GM18511 (cell line): ENCODE measurements around the gene SFT2D1.
"Not testable (repeated sequence)": the region's sequence is repeated elsewhere in the genome, so short reads cannot be mapped to it uniquely, and the experiment has no call there.

Experiments used
- ATAC-seq: cut with Tn5 transposase; IDR thresholded peaks from one replicate; pipeline ENCODE4 v1.9.1; 2021; ENCODE audit warnings: mild to moderate bottlenecking, moderate library complexity; ENCODE audit not compliant: unreplicated experiment

SFT2D1 gene

DNA sequence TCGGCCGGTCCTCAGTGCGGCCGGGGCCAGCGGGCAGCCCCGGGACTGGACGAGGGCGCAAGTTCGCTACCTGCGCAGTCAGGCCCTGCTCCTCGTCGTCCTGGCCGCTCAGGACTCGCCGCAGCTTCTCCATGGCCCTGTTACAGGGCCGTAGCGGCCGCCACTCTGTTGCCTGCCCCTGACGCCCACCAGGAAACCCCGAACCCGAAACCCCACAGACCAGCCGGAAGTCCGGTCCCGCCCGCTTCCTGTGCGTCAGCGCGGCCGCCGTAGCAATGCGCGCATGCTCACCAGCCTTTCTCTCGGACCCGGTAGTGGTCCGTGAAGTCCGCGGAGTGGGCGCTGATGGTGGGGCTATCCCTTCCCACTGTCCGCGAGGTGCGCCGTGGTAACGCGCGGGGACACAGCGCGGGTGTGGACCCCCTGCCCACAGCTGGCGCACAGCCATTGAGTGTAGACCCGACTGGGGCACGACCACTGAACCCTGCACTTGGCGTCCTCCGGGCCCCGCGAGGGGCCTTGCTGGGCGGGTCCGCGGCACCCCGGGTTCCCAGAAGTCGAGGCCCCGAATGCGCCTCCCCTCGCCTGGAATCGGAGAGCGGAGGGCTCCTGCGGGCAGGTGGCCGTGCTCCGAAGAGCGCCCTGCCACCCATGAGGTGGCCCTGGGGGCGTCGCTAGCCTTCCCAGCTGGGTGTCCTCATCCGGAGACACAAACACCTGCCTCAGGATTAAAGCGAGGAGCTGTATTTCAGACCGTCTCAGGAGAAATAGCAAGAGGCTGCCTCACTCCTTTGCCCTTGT, at the start of gene SFT2D1:
SFT2D1 (minus strand) TSS at position 197 of the 801 bp plus-strand sequence; CDS start at position 133, 64 bp downstream.
- ATAC-seq, result peak; percentile 91

DNA sequence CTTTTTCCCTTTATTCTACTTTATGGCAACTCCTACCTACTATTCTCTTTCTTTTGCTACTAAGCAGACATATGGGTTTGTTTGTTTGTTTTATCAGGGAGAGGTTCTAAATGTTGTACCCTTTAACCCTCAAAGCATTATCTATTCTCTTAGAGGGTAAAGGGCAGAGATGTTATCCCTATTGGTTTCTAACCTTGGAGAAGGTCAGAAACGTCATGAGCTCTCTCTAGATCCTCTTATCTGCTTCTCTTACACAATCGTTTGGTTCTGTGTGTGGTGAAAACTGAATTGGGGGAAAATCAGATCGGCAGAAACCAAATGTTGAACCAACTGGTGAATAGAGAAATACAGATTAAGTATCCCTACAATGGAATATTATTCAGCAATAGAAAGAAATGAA, 46.8 kb upstream of the SFT2D1 start:
- ATAC-seq, result no peak

DNA sequence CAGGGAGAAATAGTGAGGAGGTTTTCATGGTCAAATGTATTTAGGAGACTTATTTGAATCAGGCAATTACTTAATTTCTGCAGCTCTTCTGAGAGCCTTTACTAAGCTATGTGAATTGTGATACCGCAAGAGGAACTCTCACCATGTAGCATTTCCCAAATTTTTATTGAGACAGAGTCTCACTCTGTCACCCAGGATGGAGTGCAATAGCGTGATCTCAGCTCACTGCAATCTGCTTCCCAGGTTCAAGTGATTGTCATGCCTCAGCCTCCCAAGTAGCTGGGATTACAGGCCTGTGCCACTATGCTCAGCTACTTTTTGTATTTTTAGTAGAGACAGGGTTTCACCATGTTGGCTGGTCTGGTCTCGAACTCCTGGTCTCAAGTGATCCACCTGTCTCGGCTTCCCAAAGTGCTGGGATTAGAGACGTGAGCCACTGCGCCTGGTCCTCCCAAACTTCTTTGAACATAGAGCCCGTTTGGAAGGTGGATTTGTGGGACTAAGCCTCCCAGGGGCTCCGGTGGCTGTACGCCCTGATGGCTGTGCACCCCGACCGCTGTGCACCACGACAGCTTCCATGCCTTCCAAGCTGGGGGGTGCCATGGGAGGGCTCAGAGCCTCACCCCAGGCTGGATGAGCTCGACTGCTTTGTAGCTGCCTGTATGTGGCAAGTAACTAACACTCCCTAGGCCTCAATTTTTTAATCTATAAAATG, 46.1 kb upstream of the SFT2D1 start:
- ATAC-seq, result no peak

DNA sequence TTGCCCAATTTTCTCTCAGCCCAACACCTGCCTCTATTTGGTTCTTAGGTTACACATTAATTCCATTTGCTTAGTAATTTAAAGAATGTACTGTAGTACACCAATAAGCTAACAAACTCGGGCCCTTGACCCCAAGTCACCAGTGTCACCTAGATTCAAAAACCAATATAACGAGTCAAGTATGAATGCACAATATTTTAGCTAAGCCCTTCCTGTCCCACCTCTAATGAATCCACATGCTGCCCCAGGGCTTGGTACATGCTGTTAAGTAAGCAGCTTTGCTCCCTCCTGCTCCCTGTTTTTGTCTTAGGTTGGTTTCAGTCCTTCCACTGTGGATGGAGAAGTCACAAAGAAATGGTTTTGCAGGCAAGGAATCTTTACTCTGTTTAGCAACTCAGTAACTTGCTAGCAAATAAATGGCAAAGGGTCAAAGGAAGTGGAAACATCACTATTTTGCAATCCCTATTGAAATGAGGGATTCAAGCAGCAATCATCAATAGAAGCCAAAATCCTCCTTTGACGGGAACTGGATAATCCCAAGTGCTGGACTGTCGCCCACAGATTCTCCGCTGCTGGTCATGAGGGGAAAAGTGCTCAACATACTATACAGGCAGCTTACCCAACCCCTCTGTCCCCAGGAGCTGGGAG, 45.4 kb upstream of the SFT2D1 start:
- ATAC-seq, result no peak

DNA sequence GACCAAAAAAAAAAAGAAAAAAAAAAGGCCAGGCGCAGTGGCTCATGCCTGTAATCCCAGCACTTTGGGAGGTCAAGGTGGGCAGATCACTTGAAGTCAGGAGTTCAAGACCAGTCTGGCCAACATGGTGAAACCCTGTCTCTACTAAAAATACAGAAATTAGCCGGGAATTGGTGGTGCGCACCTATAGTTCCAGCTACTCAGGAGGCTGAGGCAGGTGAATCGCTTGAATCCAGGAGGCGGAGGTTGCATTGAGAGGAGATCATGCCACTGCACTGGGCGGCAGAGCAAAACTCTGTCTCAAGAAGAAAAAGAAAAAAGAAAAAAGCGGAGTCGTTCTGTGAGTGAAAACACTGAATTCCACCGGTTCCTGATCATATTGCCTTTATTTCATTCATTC, 44.8 kb upstream of the SFT2D1 start:
- not testable (repeated sequence) for ATAC-seq

DNA sequence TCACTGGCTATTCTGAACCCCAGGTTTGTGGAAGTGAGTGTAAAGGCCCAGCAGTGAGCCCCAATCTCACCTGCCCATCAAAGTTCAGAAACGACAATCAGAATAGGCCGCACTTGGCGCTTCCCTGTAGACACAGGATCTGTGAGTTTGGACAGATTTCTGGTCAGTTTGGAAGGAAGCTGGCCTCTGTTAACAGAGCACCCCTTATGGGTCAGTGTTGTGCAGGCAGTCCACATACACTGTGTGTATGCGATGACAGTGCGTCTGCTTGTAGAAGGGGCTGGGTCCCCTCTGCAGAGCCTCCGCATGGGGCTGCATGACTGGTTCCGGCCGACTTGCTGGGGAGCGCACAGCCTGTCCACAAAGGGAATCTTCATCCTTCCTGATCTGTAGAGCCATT, 43.8 kb upstream of the SFT2D1 start:
- no peak for ATAC-seq

DNA sequence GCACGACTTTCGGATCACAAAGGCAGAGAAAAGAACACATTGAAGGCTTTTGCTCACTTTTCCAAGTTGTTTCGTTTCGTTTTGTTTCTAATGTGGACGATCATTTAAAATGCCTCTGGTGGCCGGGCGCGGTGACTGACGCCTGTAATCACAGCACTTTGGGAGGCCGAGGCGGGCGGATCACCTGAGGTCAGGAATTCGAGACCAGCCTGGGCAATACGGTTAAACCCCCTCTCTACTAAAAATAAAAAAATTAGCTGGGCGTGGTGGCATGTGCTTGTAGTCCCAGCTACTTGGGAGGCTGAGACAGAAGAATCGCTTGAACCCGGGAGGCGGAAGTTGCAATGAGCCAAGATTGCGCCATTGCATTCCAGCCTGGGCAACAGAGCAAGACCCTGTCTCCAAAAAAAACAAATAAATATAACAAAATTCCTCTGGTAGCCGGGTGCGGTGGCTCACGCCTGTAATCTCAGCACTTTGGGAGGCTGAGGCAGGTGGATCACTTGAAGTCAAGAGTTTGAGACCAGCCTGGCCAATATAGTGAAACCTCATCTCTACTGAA, 41.5 kb upstream of the SFT2D1 start:
- ATAC-seq, result peak; percentile 4

DNA sequence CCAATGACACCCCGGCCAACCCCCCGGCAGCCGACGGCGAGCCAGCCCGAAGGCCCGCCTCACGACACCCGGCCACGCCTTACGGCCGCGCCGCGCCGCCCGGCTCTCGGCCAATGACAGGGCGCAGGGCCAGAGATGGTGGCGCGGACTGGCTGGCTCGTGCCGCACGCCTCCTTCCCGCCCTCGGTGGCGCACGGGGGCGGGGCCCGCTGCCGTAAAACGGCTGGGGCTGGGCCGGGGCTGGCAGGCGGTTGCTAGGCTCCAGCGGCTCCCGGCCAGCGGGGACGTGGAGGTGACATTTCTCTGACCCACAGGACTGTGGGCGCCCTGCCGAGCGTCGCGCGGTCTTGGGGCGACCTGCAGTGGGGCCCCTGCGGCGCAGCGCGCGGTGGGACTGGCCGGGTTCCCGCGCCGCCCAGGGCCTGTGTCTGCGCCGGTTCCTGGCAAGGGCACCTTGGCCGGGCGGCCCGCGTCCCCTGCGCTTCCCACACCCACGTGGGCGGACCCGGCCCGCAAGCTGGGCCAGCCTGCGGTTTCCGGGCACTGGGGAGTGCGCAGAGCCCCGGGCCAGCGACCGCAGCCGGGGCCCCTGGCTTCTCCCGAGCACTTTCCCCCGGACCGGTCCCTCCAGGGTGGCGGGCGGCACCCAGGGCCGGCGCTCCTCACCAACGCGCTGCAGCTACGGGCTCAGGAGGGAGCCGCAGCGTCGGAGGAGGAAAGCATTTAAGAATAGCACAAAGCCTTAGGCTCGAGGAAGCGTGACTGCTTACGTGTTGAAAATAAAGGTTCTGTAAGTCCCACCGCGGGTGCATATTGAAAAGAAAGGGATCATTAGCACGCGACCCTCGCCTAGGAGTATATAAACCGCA, 40.8 kb upstream of the SFT2D1 start, which contains the start of gene MPC1:
MPC1 (minus strand) TSS at position 8 of the 869 bp plus-strand sequence. CDS start 64 bp downstream, outside the sequence.
- peak; percentile 89 for ATAC-seq

DNA sequence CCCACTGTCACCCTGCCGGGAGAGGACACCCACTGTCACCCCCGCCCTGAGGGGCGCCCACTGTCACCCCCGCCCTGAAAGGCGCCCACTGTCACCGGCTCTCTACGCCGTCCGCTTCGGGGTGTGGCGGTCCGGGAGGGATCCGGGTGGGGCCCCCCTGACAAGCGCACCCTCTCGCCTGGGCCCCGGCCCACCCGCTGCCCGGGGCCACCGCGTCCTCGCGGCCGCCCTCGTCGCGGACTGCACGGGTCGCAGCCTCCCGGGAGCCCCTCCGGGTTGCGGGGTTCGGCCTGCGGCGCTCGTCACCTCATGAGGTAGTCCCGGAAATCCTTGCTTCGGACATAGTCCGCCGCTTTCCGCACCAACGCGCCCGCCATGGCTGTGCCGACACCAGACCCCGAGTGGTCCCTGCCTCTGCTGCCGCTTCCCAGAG, 40.2 kb upstream of the SFT2D1 start:
- peak; percentile 10 for ATAC-seq

DNA sequence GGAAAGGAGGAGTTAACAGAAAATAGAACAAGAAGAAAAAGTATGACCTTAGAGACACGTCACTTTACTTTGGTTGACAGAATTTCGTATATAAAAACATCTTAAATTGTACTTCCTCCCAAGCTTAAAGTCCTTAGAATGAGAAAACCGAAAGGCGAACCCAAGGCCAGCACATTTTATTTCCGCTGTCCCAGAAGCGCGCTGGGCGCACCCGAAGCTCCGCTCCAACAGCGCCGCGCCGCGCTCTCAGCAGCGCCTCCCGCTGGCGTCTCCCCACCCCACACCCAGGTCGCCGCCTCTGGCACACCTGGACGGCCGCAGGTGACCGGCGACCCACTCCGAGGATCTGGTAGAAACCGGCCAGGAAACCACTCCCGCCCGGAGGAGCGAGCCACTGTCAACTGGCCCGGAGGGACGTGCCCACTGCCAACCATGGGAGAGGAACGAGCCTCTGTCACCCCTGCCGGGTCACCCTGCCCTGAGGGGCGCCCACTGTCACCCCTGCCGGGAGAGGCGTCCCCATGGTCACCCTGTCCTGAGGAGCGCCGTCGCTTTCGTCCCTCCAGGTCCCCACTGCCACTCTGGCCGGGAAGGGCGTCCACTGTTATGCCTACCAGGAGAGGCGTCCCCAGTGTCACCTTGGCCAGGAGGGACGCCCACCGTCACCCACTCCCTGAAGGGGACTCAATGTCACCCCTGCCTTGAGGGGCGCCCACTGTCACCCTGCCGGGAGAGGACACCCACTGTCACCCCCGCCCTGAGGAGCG, 39.6 kb upstream of the SFT2D1 start:
- peak; percentile 56 for ATAC-seq

DNA sequence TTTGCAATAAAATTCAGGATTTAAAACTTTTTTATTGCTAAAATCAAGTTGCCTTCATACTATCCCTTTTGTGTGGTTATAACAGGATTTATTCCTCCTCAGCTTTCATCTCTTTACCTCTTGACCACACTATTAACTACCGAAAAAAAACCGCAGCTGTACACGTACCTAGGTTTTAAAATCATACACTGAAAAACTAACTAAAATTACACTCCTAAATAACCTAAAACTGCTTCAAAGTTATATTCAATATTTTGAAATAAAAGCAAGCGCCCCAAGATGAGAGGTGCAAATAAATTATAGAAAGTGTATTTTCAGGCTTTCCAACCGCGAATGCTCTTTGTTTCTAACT, 39.0 kb upstream of the SFT2D1 start:
- ATAC-seq, result no peak

DNA sequence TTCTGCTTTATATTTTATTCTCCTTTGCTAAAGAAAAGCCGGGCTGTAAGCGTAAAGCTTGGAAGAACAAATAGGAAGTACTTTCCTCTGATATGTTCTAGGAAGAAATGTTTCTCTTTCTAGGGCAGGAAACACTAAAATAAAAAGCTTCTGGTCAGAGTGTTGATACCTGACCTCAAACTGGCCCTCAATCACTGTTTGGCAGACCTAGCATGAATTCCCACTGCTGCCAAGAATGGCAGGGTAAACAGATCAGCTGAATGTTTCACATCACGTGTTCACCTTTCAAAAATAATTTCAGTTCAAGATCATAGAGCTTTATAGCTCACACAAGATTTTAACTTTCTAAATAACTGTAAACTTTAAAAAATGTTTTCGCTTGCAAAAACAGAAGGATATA, 37.5 kb upstream of the SFT2D1 start:
- no peak for ATAC-seq

DNA sequence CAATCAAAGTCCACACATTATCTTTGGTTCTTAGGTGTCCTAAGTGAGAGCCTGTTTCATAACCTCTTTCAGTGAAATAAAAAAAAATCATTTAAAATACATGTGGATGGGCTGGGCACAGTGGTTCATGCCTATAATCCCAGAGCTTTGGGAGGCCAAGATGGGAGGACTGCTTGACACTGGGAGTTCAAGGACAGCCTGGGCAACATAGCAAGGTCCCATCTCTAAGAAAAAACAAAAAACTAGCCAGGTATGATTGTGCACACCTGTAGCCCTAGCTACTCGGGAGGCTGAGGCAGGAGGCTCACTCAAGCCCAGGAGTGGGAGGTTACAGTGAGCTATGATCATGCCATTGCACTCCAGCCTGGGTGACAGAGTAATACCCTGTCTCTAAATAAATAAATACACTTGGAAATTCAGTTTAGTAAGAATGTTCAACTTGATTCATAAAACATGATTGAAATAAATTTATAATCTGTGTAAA, 36.8 kb upstream of the SFT2D1 start:
- no peak for ATAC-seq

DNA sequence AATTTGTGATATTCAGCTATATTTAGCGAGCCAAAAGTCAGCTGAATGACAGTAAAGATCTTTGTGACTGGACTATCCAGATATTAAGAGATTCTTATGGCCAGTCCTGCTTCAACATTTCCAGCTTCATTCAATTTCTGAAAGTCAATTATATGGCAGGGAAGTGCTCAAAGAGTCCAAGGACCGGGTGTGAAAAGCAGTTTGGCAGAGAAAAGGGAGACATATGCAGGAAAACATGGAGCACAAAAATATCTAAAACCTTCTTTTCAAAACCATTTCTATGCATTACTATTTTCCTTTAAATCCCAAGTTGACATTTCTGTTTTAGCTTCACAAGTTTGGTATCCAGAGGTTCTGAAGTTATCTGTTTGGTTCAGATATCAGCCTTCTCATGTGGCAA, 35.4 kb upstream of the SFT2D1 start:
- ATAC-seq, result no peak

DNA sequence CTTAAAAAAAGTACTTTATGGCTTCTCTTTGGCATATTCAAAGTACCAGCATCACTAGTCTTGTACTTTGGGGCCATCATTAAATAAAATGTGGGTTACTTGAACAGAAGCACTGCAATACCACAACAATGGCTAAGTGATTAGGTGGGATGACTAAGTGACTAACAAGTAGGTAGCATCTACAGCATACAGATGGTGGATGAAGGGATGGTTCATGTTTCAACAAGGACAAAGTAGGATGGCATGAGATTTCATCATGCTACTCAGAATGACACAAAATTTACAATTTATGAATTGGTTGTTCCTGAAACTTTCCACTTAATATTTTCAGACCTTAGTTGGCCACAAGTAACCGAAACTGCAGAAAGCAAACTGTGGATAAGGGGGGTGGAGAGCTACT, 32.7 kb upstream of the SFT2D1 start:
- ATAC-seq, result no peak

DNA sequence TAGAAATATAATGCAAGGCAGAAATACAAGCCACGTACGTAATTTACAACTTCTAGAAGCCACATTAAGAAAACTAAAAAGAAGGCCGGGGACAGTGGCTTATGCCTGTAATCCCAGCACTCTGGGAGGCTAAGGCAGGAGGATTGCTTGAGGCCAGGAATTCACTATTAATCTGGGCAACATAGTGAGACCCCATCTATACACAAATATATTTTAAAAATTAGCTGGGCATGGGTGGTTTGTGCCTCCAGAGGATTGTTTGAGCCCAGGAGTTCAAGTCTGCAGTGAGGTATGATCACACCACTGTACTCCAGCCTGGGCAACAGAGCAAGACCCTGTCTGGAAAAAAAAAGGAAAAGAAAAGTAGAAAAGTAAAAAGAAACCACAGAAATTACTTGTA, 28.1 kb upstream of the SFT2D1 start:
- no peak for ATAC-seq

DNA sequence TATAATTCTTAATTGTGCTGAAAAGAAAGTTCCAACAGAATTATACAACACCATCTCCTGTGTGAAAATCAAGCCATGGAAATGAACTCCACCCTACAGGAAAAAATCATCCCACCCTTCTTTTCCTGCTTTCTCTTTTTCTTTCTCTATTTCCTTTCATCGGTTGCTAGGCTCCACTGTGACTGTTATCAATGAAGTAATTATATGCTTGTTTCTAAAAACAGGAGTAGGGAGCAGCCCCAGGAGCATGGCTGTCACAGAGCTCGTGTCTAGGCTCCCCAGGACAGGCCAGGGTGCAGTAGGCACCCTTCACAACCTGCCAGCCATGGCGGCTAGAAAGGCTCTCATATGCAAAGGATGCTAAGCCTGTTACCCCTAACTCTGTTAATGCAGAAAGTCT, 27.4 kb upstream of the SFT2D1 start:
- ATAC-seq, result no peak

DNA sequence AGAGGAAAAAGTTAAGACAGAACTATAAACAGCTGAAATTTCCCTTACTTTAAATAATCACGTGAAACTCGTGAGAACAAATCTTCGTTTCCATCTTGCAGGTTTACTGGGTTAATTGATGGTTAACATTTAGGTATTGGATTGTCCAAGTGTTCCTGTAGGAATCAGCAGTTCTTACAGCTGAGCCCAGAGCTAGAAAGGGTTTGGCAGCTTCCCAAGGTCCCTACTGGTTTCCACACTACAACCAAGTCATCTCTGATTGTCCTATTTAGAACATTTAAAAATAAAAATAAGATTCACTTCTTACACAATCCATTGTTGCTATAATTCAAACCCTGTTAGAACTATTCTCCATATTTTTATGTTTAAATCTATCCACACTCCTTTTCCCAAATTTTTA, 24.6 kb upstream of the SFT2D1 start:
- ATAC-seq, result no peak

DNA sequence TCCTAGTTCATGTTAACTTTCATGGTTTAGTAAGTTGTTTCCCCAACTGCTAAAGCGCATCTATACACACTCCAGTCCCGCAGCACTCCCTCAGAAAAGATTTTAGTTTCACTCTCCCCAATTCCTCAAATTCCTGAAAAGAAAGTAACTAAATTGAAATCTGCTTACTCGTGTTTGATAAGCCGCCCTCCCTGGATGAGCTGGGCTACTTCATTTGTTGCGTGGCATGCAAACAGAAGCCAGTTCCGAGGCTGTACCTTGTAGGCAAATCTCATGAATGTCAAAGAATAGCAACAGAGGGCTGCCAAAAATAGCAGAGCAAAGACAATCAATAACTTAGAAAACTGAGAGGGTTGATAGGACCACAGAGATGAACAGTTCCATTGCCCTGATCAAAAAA, 23.5 kb upstream of the SFT2D1 start:
- no peak for ATAC-seq

DNA sequence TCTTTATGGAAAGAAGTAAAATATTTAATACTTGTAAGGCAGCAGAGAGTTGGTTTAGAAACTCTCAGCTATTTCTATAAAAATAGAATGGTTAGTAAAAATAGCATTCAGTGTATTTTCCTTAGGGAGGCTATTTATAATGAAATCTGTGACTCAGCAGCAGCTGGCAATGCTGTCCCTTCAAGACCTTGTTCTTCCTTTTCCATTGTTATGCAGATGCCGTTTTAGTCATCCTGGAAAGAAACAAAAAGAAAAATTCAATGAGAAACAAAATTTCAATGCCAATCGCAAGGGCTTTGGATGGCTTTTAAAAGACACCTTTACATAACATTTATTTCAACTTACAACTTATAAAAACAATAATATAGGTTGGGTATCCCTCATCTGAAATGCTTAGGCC, 22.9 kb upstream of the SFT2D1 start:
- no peak for ATAC-seq
